Measurements from ENCODE around the gene SPG7. TPM values are rescaled to one million over a fixed set of nuclear protein-coding genes. Genes with fewer than 3 reads are reported as not detected.
A peak's percentile ranks its signal among the peaks of the same experiment; 100 is the strongest.
"Not testable (repeated sequence)": the region's sequence is repeated elsewhere in the genome, so short reads cannot be mapped to it uniquely, and the experiment has no call there.

SPG7 gene
- polyA plus RNA-seq (2012; ENCODE audit: insufficient read depth, insufficient read length, low read depth) = 59.3 TPM

GRCh38 chr16:89507834-89508590, at the start of gene SPG7:
TSS of gene SPG7 (plus strand) at chr16:89508403. CDS start at chr16:89508418, 15 bp downstream.
- peak within 1 kb of the TSS; percentile 91 for H3K4me3 ChIP-seq (ENCODE audit: low read depth, low read length)
- no peaks in the 10 kb centered on the region for H3K27me3 ChIP-seq
- peaks cover 24% of the 10 kb centered on the region for H3K36me3 ChIP-seq
- H3K4me1 ChIP-seq = no peaks in the 10 kb centered on the region
- no peaks in the 10 kb centered on the region for H3K9me3 ChIP-seq
- peak; percentile 91 for DNase-seq
- no peak for TF ChIP-seq CTCF (IDR thresholded peaks at IDR 0.05; ENCODE audit: low read depth, low read length)

- TF ChIP-seq CTCF (IDR thresholded peaks at IDR 0.05; ENCODE audit: low read depth, low read length) = no peak
- Histone ChIP-seq H3K4me1 (peaks cover 3% of the 10 kb centered on the region; the same call in 1 of the 2 replicates), H3K36me3 (peaks cover 2% of the 10 kb centered on the region; the same call in 1 of the 2 replicates), H3K9me3 (no peaks in the 10 kb centered on the region), H3K4me3 (ENCODE audit: low read depth, low read length) (no peak overlapping the region), H3K27me3 (no peaks in the 10 kb centered on the region)
- no peak for DNase-seq
Measured at GRCh38 chr16:89458551-89458950, 49.7 kb upstream of the SPG7 start.

- Histone ChIP-seq H3K4me1 (peaks cover under 1% of the 10 kb centered on the region; the same call in 1 of the 2 replicates), H3K27me3 (no peaks in the 10 kb centered on the region), H3K4me3 (ENCODE audit: low read depth, low read length) (no peak overlapping the region), H3K36me3 (peaks cover 5% of the 10 kb centered on the region; the same call in 1 of the 2 replicates), H3K9me3 (no peaks in the 10 kb centered on the region)
- no peak for DNase-seq
- TF ChIP-seq CTCF (IDR thresholded peaks at IDR 0.05; ENCODE audit: low read depth, low read length) = no peak
Measured at GRCh38 chr16:89458967-89459366, 49.2 kb upstream of the SPG7 start.

- Histone ChIP-seq H3K4me1 (no peaks in the 10 kb centered on the region), H3K4me3 (ENCODE audit: low read depth, low read length) (no peak overlapping the region), H3K9me3 (no peaks in the 10 kb centered on the region), H3K36me3 (peaks cover 7% of the 10 kb centered on the region; the same call in 1 of the 2 replicates), H3K27me3 (no peaks in the 10 kb centered on the region)
- DNase-seq = no peak
- TF ChIP-seq CTCF (IDR thresholded peaks at IDR 0.05; ENCODE audit: low read depth, low read length) = no peak
Measured at GRCh38 chr16:89460556-89460955, 47.6 kb upstream of the SPG7 start.

GRCh38 chr16:89461890-89462289, 46.3 kb upstream of the SPG7 start:
- not testable (repeated sequence) for H3K36me3 ChIP-seq; H3K4me1 ChIP-seq; H3K9me3 ChIP-seq; H3K27me3 ChIP-seq; H3K4me3 ChIP-seq (ENCODE audit: low read depth, low read length); DNase-seq

- H3K36me3 ChIP-seq = not testable (repeated sequence)
Measured at GRCh38 chr16:89462639-89463038, 45.6 kb upstream of the SPG7 start.

GRCh38 chr16:89463312-89463711, 44.9 kb upstream of the SPG7 start:
- H3K4me1 ChIP-seq; DNase-seq; H3K9me3 ChIP-seq; H3K4me3 ChIP-seq (ENCODE audit: low read depth, low read length); H3K27me3 ChIP-seq; H3K36me3 ChIP-seq: not testable (repeated sequence)

More at GRCh38 chr16:89462639-89463038, 45.6 kb upstream of the SPG7 start:
- H3K4me1 ChIP-seq; DNase-seq; H3K27me3 ChIP-seq; H3K9me3 ChIP-seq; H3K4me3 ChIP-seq (ENCODE audit: low read depth, low read length): not testable (repeated sequence)

Measured in BE2C (cell line).